ENCODE results near the gene BCL2L13. TPM values are rescaled to one million over a fixed set of nuclear protein-coding genes. Genes with fewer than 3 reads are reported as not detected.
"Not testable (repeated sequence)": the region's sequence is repeated elsewhere in the genome, so short reads cannot be mapped to it uniquely, and the experiment has no call there.

The BCL2L13 gene
- polyA plus RNA-seq, 1 donor, result 47.5 TPM

- DNase-seq, result no peak
Observed at GRCh38 chr22:17684245-17684644, 45.7 kb downstream of the BCL2L13 start.

GRCh38 chr22:17692841-17693240 lies 54.3 kb downstream of the BCL2L13 start:
- DNase-seq, result no peak

DNA sequence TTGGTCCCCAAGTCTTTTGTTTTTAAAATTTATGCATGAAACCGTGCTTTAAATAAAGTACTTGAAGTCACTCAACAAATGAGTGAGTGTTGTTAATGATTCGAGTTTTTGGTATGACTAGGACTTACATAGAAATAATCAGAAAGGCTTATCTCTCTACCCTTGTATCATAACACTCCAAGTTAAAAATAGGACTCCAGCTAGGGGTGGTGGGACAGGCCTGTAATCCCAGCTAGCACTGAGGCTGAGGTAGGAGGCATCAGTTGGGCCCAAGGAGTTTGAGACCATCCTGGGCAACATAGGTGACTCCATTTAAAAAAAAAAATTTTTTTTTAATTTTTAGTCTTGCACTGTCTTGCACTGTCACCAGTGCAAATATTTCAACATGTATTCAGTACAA lies 55.6 kb downstream of the BCL2L13 start:
- DNase-seq, result no peak

DNA sequence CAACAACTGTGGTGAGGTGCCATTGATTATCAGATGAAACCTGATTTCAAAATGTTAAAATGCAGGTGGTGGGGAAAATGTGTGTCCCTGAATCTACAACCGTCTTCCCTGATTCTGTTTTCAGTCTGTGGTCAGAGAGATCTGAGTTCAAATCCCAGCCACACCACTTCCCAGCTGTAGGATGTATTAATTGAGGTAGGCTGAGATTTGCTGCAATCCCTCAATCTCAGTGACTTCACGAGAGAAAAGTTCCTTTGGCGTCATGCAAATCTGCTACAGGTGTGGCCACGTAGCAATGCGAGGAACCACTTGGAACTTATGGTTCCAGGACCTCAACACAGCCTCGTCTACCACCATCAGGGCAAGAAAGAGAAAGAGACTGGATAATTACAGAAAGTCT lies 56.2 kb downstream of the BCL2L13 start:
- DNase-seq, result no peak

DNA sequence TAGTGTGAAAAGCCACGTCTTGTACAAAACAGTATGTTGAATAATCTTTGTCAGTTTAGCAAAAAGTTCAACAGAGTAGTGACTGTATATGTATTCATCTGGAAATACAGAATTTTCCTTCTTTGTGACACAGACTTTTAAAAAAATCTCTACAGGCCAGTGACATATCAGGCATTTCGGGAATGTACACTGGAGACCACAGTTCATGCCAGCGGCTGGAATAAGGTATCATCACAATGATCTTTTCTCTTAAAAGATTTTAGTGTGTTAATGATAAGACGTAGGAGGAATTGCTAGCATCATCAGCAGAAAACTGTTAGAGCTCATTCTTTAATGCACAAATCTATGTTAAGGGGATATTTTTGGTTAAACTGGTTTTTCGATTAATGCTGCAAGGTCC lies 57.4 kb downstream of the BCL2L13 start:
- DNase-seq, result no peak

DNA sequence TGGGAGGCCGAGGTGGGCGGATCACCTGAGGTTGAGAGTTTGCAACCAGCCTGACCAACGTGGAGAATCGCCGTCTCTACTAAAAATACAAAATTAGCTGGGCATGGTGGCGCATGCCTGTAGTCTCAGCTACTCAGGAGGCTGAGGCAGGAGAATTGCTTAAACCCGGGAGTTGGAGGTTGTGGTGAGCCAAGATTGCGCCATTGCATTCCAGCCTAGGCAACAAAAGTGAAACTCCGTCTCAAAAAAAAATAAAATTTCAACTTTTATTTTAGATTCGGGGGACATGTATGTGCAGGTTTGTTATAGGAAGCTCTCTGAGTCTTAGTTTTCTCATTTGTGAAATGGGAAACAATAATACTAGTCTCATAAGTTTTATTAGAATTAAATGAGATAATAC lies 58.6 kb downstream of the BCL2L13 start:
- DNase-seq, result not testable (repeated sequence)

- not testable (repeated sequence) for DNase-seq
Observed at GRCh38 chr22:17698276-17698675, 59.7 kb downstream of the BCL2L13 start.

DNA sequence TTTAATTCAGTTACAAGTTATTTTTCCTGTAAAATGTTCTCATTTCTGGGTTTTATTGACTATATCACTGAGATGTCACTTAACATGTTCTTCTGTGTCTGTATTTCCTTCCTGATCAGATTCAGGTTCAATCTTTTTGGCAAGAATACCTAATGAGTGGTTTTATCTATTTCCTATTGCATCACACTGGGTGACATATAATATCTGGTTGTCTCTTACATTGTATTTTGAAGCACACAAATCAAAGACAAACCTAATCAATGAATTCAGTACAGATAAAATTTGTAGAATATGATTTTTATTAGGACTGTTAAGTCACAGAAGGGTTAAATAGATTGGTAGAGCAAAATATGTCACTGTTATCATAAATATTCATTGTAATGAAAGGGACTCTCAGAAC lies 60.4 kb downstream of the BCL2L13 start:
- DNase-seq, result no peak

DNA sequence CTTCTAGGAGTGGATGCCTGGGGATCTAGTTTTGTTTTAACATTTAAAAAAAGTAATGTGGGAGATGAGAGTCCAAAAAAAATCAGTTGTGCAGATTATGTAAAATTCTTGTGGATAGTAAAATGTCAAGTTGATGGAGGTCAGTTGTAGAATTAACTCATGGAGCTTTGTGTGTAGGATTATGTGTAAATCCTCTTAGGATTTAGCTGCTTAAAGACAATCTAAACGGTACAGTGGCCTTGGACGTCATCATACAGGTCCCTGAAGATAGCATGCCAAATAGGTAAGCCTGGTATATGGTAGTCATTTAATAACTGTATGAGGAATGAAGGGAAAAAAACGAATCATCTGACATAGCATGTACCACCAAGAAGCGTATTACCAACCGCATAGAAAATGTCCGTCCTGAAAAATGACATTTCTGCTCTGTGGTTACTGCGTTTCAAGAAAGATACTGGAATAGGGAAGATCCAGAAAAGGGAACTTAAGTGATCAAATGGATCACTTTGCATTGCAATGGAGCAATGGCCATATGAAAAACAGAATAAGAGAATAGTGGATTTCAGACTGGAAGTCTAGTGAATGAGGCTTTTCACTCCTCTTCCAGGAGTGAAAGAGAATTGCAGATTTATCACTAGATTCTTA lies 61.3 kb downstream of the BCL2L13 start:
- DNase-seq, result no peak

GRCh38 chr22:17700778-17701177 lies 62.2 kb downstream of the BCL2L13 start:
- DNase-seq, result no peak

DNA sequence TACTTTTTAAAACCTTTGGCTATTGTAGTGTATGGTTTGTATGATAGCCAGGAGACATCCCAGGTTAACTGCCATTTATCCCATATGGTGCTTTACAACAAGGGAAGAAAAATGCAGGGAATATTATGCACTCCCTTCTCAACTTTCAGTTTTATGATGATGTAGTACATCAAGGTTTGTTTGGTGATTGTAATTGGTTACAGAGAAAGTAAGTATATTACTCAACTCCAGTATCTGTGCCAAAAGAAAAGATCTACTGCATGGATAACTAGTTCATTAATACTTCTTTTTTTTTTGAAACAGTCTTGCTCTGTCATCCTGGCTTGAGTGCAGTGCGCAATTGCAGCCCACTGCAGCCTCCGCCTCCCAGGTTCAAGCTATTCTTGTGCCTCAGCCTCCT lies 65.3 kb downstream of the BCL2L13 start:
- no peak for DNase-seq

DNA sequence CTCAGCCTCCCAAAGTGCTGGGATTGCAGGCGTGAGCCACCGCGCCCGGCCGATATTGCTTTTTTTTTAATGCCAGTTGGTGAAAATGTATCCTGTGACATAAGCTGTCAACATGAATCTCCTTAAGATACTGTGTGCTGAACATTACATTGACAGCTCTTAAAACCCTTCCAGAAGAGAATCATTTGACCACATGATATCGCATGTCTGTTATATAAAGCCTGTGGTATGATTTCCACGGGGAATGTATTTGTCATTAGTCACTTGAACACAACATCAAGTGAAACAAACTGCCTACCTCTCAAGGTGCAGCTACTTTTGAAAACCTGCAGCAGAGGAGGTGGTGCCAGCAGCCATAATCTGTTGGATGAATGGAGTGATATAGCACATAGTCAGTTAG lies 67.0 kb downstream of the BCL2L13 start:
- no peak for DNase-seq

GRCh38 chr22:17705951-17706900 lies 67.7 kb downstream of the BCL2L13 start:
- DNase-seq, result no peak

DNA sequence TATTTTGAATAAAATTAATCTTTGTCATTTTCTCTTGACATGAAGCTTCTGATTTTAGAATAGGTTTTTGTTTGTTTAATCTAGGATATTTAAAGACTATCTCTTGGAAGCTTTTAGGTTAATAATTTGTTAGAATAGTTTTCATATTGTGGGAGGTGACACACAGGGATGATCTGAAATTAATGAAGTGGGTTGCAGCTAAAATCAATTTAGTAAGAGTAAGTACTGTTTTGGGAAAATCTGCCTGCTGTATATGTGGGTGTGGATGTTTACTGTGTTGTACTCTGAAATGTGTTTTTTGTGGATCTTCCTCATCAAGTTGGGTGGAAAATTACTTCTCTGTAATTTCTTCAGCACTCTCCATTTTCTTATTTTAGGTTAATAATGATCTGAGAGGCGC lies 68.4 kb downstream of the BCL2L13 start:
- no peak for DNase-seq

GRCh38 chr22:17707526-17707925 lies 69.0 kb downstream of the BCL2L13 start:
- no peak for DNase-seq

DNA sequence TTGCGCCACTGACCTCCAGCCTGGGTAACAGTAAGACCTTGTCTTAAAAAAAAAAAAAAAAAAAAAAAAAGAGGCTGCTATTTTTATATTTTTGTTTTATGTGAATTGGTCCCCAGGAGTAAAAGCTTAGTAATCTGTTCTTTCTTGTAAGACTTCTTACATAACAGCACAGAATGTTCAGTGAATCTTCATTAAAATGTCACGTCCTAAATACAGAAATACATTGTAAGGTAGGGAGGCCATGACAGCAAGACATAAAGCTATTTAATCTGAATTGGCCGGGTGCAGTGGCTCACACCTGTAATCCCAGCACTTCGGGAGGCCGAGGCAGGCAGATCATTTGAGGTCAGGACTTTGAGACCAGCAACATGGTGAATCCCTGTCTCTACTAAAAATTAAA lies 71.5 kb downstream of the BCL2L13 start:
- no peak for DNase-seq

GRCh38 chr22:17712441-17712840 lies 73.9 kb downstream of the BCL2L13 start:
- no peak for DNase-seq

DNA sequence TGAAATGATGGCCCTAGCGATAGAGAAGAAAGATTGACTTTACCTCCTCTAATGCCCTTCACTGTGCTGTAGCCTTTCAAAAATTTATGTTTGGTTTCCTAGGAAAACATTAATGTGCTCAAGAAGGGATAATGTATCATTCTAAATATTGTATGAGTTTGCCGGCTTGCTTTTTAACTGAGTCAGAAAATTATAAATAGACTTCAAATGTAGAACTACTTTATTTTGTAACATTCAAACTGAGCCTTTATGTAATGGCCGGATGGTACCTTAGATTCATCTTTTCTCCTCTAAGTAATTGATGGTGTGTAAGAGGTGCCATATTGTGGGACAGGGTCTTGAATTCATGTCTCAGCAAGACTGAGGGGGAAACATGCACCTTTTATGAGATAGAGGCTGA lies 78.0 kb downstream of the BCL2L13 start:
- no peak for DNase-seq

DNA sequence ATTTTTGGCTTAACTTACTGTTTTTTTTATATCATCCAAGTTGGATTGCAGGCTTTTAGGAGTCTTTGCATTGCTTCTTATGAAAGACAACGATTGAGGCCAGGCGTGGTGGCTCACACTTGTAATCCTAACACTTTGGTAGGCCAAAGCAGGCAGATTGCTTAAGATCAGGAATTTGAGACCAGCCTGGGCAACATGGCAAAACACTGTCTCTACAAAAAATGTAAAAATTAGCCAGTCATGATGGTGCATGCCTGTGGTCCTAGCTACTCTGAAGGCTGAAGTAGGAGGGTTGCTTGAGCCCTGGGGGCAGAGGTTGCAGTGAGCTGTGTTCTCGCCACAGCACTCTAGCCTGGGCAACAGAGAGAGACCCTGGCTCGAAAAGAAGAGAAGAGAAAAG lies 79.2 kb downstream of the BCL2L13 start:
- DNase-seq, result no peak

GRCh38 chr22:17719911-17720310 lies 81.4 kb downstream of the BCL2L13 start:
- no peak for DNase-seq

DNA sequence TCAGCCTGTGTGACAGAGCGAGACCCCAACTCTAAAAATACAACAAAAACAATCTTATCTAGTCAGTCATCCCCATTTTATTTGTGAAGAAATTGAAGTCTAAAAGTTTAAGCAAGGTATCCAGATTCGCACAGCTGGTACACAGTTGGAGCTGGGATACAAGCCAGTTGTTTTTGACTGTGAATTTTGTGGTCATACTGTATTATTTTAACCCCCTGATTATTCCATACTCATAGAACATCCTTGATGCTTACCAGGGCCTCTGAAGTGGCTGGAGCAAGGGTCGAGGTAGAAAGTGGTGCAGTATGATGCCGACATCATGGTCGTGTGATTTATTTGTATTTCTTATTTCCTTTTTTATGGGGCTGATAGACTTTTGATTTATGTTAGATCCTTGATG lies 85.7 kb downstream of the BCL2L13 start:
- no peak for DNase-seq

- DNase-seq, result no peak
Observed at GRCh38 chr22:17724678-17725499, 86.3 kb downstream of the BCL2L13 start.

GRCh38 chr22:17725500-17725796 lies 86.9 kb downstream of the BCL2L13 start:
- no peak for DNase-seq

All from left kidney (tissue), 2 donors.